Ishikawa (cell line): ENCODE results near the gene NOS3.

Experiments used
- CEBPB ChIP-seq: IDR thresholded peaks from 2 replicates; pipeline ENCODE4 v1.6.1; 2012
- CREB1 ChIP-seq: IDR thresholded peaks from 2 replicates; pipeline ENCODE4 v1.6.1; 2012; ENCODE audit warnings: low read depth
- EGR1 ChIP-seq: IDR thresholded peaks from 2 replicates; pipeline ENCODE4 v1.6.1; 2012
- EP300 ChIP-seq: IDR thresholded peaks from 2 replicates; pipeline ENCODE4 v1.6.1; 2012; ENCODE audit warnings: borderline replicate concordance
- FOXM1 ChIP-seq: IDR thresholded peaks from 2 replicates; pipeline ENCODE4 v1.6.1; 2012; ENCODE audit warnings: low read depth, borderline replicate concordance
- MAX ChIP-seq: IDR thresholded peaks from 2 replicates; pipeline ENCODE4 v1.6.1; 2012
- NFIC ChIP-seq: IDR thresholded peaks from 2 replicates; pipeline ENCODE4 v1.6.1; 2012
- RAD21 ChIP-seq: IDR thresholded peaks from 2 replicates; pipeline ENCODE4 v1.6.1; 2012; ENCODE audit warnings: low read depth
- REST ChIP-seq: IDR thresholded peaks from 2 replicates; pipeline ENCODE4 v1.6.1; 2012; ENCODE audit warnings: low read depth, mild to moderate bottlenecking
- TAF1 ChIP-seq: IDR thresholded peaks from 2 replicates; pipeline ENCODE4 v1.6.1; 2012; ENCODE audit warnings: low read depth, mild to moderate bottlenecking
- TCF12 ChIP-seq: IDR thresholded peaks from 2 replicates; pipeline ENCODE4 v1.6.1; 2012; ENCODE audit warnings: low read depth
- TEAD4 ChIP-seq: IDR thresholded peaks from 2 replicates; pipeline ENCODE4 v1.6.1; 2012
- USF1 ChIP-seq: IDR thresholded peaks from 2 replicates; pipeline ENCODE4 v1.6.1; 2012
- YY1 ChIP-seq: IDR thresholded peaks from 2 replicates; pipeline ENCODE4 v1.6.1; 2012; ENCODE audit warnings: low read depth
- ZBTB7A ChIP-seq: IDR thresholded peaks from 2 replicates; pipeline ENCODE4 v1.6.1; 2012; ENCODE audit warnings: low read depth

NOS3 gene

GRCh38 chr7:151032936-151033863 is 42.4 kb downstream of the NOS3 start:
- TF ChIP-seq ZBTB7A (no peak), RAD21 (no peak), NFIC (no peak), USF1 (no peak), CREB1 (no peak), TCF12 (no peak), TEAD4 (no peak)

- TF ChIP-seq RAD21: no peak
- no peak for TF ChIP-seq TCF12
- TF ChIP-seq REST: no peak
- no peak for TF ChIP-seq MAX
- TF ChIP-seq CEBPB: no peak
- TF ChIP-seq EP300: no peak
- no peak for TF ChIP-seq YY1
- no peak for TF ChIP-seq ZBTB7A
- TF ChIP-seq EGR1: no peak
- no peak for TF ChIP-seq FOXM1
- TF ChIP-seq TAF1: no peak
Observed at GRCh38 chr7:151033864-151034249, 43.0 kb downstream of the NOS3 start.

- TF ChIP-seq FOXM1 (no peak), ZBTB7A (no peak), CEBPB (no peak), YY1 (no peak), REST (no peak), MAX (no peak), TAF1 (no peak), NFIC (no peak)
Observed at GRCh38 chr7:151034312-151035025, 43.7 kb downstream of the NOS3 start.

GRCh38 chr7:151035026-151035717 is 44.4 kb downstream of the NOS3 start:
- no peak for TF ChIP-seq REST

- TF ChIP-seq NFIC: no peak
Observed at GRCh38 chr7:151035902-151036301, 45.1 kb downstream of the NOS3 start.
